MCF 10A (cell line): ENCODE measurements around the gene UPK2. TPM values are rescaled to one million over a fixed set of nuclear protein-coding genes. Genes with fewer than 3 reads are reported as not detected.

ENCODE experiments used
- BruUV-seq: library from RNA; stranded (reverse); fragments of 400-500 nt; replicated peaks from 2 replicates; lab custom pipeline; 2021; lab: Mats Ljungman, UMichigan
- CTCF ChIA-PET: fragments of 300-600 bp; sonication (Branson Sonifier 250); formaldehyde crosslinking; extraction: SDS; loops from one replicate; lab custom pipeline; 2021; ENCODE audit warnings: antibody characterized with exemption, inconsistent platforms; lab: Yijun Ruan, JAX
- POLR2A ChIA-PET: fragments of 300-600, 350-650 bp; sonication (Branson Sonifier 250); formaldehyde crosslinking; extraction: SDS; loops from one replicate; lab custom pipeline; 2020; ENCODE audit warnings: antibody characterized with exemption, inconsistent platforms; lab: Yijun Ruan, JAX
- DNase-seq: peaks from one replicate; pipeline ENCODE4 v3.0.0-alpha.2; 2018; ENCODE audit not compliant: unreplicated experiment
- H3K27ac Mint-ChIP-seq: one replicate; pipeline ENCODE4 v1.8.0; 2022; ENCODE audit warnings: mild to moderate bottlenecking, low read depth, mixed read lengths; ENCODE audit not compliant: unreplicated experiment
- H3K27me3 Mint-ChIP-seq: one replicate; pipeline ENCODE4 v1.8.0; 2022; ENCODE audit warnings: mixed read lengths; ENCODE audit not compliant: insufficient read depth, unreplicated experiment
- H3K36me3 Mint-ChIP-seq: one replicate; pipeline ENCODE4 v1.8.0; 2022; ENCODE audit warnings: mild to moderate bottlenecking, moderate library complexity, mixed read lengths; ENCODE audit not compliant: insufficient read depth, unreplicated experiment
- H3K4me1 Mint-ChIP-seq: one replicate; pipeline ENCODE4 v1.8.0; 2022; ENCODE audit warnings: mixed read lengths; ENCODE audit not compliant: insufficient read depth, unreplicated experiment
- H3K4me3 Mint-ChIP-seq: one replicate; pipeline ENCODE4 v1.8.0; 2022; ENCODE audit warnings: mild to moderate bottlenecking, moderate library complexity, mixed read lengths; ENCODE audit not compliant: unreplicated experiment
- H3K9me3 Mint-ChIP-seq: one replicate; pipeline ENCODE4 v1.8.0; 2022; ENCODE audit warnings: mixed read lengths; ENCODE audit not compliant: unreplicated experiment
- CTCF ChIP-seq: fragments of 200-600 bp; IDR thresholded peaks from one replicate; pipeline ENCODE4 v1.8.0; 2022; ENCODE audit warnings: antibody characterized with exemption, mild to moderate bottlenecking; ENCODE audit not compliant: unreplicated experiment
- intact Hi-C: fragments of 100-400 bp; cut with micrococcal nuclease; formaldehyde crosslinking; loops from 2 replicates; pipeline ENCODE4 v1.14.1; 2022
- total RNA-seq: library from RNA; stranded (reverse); gene quantifications from 2 replicates; pipeline ENCODE4 v1.2.3, GENCODE V29; 2022

UPK2 gene
- total RNA-seq, 1 experiment from 2014 or later: not detected

DNA sequence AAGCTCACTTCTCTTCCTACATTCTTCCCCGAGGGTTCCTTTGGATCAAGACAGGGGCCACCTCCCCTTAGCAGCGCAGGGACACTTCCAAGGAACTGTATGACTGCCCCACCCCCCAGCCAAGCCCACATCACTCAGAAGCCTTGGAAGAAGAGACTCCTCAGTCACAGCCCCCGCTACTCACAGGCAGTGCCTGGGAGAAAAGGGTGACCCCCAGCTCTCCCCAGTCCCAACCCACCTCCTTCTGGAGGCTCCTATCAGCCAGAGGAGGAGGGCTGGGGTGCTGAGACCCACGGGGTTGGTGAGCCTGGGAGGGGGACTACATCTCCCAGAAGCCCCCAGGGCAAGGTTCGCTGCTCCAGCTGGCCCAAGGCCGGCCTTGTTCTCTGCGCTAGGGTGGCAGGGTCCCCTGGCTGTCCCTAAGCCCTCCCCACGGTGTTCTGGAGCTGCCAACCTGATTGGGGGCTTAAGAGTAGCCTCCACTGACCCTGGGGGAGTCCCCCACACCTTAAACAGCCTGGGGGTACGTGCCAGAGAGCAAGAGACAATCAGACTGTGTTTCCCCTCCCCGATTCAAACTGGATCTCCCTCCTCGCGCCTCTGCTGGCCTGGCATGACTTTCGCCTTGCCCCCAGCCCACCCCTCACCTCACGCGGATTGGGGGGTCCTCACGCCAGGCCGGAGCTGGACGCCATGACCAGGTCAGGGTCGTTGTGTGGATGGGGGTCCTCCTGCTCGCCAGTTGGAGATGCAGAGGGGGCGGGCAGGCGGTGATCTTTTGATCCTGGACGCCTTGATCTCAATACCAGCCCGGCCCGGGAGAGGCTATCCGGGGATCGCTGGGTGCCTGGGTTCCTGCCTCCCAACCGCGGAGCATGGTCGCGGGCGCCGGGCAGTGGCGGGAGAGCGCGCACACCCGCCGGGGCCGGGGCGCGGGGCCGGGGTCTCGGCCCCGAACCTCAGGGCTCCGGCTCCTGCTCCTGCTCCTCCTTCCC is 31.2 kb upstream of the UPK2 start:
- intact Hi-C loops: no loop called here
- BruUV-seq: no TSS peak
- peaks cover 33% of the 10 kb centered on the region for H3K4me1 Mint-ChIP-seq
- POLR2A ChIA-PET: interaction anchor here (0.6 to 1.6 kb wide), 10 partner anchors 35 to 489 kb away, joined by 3 to 7 read pairs (median 4); partner anchors contain the start of gene CENATAC
- CTCF ChIA-PET: interaction anchor here (0.7 to 5.8 kb wide), 11 partner anchors 18 to 659 kb away, joined by 3 to 43 read pairs (median 4); partner anchors contain the start of gene DDX6
- peak overlapping the region; percentile 92 for H3K4me3 Mint-ChIP-seq
- DNase-seq: peak; percentile 45
- no peaks in the 10 kb centered on the region for H3K27me3 Mint-ChIP-seq
- H3K27ac Mint-ChIP-seq: peak overlapping the region; percentile 90
- H3K9me3 Mint-ChIP-seq: no peaks in the 10 kb centered on the region
- peaks cover 9% of the 10 kb centered on the region for H3K36me3 Mint-ChIP-seq
- TF ChIP-seq CTCF: no peak

GRCh38 chr11:118927554-118928100 is 28.5 kb upstream of the UPK2 start:
- Mint-ChIP-seq H3K4me1 (peaks cover 31% of the 10 kb centered on the region), H3K27me3 (no peaks in the 10 kb centered on the region), H3K36me3 (peaks cover 9% of the 10 kb centered on the region), H3K27ac (peak overlapping the region; percentile 84), H3K9me3 (no peaks in the 10 kb centered on the region), H3K4me3 (peak overlapping the region; percentile 84)
- no TSS peak for BruUV-seq
- no peak for DNase-seq
- no peak for TF ChIP-seq CTCF
- intact Hi-C loops: loop anchor here (1.0 to 2.0 kb wide), 4 partner anchors 20 to 237 kb away; partner anchors contain the start of gene UPK2
- ChIA-PET CTCF (interaction anchor here (0.5 to 5.8 kb wide), 14 partner anchors 18 to 1272 kb away, joined by 3 to 43 read pairs (median 4); partner anchors contain the start of gene CXCR5), POLR2A (interaction anchor here (0.6 to 1.7 kb wide), 12 partner anchors 18 to 305 kb away, joined by 3 to 8 read pairs (median 4); partner anchors contain the start of gene UPK2)

DNA sequence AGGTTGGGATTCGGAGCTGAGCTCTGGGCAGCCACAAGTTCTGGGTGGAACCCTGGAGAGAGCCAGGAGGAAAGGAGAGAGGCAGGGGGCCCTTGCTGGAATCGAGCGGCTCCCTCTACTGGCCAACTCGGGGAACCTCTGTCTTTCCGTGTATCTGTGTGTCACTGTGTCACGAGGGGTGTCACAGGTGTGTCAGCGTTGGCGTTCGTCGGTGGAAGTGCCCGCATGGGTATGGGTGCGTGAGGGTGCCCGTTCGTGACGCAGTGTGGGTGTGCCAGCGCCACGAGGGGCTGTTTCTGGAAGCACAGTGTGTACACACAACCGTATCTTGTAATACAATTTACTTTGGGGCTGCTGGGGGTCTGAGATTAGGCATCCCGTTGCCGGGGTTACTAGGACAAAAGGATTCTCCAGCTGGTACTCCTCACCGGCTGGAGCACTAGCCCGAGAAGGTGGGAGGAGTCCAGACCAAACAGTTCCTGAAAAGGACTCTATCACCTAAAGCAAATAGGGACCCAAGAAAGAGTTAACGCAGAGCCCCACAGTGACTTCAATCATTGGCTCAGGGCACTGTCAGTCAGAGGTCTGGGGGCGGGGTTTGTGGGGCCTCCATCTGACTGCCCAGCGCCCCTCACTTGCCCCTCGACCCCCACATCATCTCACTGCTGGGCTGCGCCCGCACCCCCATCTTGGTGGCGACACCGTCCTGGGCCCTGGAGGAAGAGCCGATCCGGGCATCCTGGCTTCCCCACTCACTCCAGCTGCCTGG is 27.8 kb upstream of the UPK2 start:
- peak; percentile 77 for TF ChIP-seq CTCF
- Mint-ChIP-seq H3K9me3 (no peaks in the 10 kb centered on the region), H3K27me3 (no peaks in the 10 kb centered on the region), H3K4me1 (peaks cover 31% of the 10 kb centered on the region), H3K27ac (peak overlapping the region; percentile 84), H3K4me3 (peak overlapping the region; percentile 84), H3K36me3 (peaks cover 4% of the 10 kb centered on the region)
- intact Hi-C loops: loop anchor here (1.0 to 2.0 kb wide), 4 partner anchors 21 to 238 kb away; partner anchors contain the start of gene UPK2
- DNase-seq: peak; percentile 95
- POLR2A ChIA-PET: interaction anchor here (0.6 to 1.7 kb wide), 15 partner anchors 18 to 1604 kb away, joined by 3 to 8 read pairs (median 3); partner anchors contain the start of gene UPK2
- CTCF ChIA-PET: interaction anchor here (0.5 to 5.8 kb wide), 22 partner anchors 18 to 1271 kb away, joined by 3 to 43 read pairs (median 3); partner anchors contain the start of gene CXCR5
- BruUV-seq: no TSS peak
